ENCODE data around the gene PLEKHA3. TPM values are rescaled to one million over a fixed set of nuclear protein-coding genes. Genes with fewer than 3 reads are reported as not detected.

Gene PLEKHA3
- total and polyA plus RNA-seq, 9 of the 15 experiments (the other 6 are each of a cell fraction or from before 2014, with no cell fraction given): 2.3 to 23.4 (median 10.5) TPM

DNA sequence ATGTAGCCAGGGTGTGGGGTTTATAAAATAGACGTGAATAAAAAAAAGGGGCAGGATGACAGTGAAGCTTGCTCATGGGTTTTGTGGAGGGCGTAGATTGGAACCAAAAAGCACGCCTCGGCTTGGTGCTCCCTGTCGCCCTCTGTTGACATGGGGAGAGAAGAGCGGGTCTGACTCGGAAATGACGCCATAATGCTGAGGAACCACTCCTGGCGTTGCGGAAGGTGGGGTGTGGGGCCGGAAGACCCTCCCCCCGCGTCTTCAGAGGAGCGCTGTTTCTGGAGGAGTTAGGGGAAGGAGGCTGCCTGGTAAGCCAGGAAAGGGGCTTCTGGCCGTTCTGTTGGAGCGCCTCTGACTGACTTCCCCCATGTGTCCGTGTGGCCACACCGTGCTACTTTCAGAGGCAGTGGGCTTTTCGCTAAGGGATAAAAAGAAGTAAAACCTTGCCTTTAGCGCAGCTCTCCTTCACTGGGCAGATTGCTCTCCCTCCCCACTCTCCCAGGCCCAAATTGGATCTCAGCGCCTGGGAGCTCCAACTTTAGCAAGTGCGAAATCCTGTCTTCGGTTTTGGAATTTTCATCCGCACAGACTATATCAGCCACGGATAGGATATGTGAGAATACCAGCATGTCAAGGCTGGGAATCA, 42.8 kb downstream of the PLEKHA3 start (continued):
- TF ChIP-seq, protein P1, sequence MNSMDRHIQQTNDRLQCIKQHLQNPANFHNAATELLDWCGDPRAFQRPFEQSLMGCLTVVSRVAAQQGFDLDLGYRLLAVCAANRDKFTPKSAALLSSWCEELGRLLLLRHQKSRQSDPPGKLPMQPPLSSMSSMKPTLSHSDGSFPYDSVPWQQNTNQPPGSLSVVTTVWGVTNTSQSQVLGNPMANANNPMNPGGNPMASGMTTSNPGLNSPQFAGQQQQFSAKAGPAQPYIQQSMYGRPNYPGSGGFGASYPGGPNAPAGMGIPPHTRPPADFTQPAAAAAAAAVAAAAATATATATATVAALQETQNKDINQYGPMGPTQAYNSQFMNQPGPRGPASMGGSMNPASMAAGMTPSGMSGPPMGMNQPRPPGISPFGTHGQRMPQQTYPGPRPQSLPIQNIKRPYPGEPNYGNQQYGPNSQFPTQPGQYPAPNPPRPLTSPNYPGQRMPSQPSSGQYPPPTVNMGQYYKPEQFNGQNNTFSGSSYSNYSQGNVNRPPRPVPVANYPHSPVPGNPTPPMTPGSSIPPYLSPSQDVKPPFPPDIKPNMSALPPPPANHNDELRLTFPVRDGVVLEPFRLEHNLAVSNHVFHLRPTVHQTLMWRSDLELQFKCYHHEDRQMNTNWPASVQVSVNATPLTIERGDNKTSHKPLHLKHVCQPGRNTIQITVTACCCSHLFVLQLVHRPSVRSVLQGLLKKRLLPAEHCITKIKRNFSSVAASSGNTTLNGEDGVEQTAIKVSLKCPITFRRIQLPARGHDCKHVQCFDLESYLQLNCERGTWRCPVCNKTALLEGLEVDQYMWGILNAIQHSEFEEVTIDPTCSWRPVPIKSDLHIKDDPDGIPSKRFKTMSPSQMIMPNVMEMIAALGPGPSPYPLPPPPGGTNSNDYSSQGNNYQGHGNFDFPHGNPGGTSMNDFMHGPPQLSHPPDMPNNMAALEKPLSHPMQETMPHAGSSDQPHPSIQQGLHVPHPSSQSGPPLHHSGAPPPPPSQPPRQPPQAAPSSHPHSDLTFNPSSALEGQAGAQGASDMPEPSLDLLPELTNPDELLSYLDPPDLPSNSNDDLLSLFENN (IDR thresholded peaks at IDR 0.05; ENCODE audit: low read depth in 2 of 2, low read length in 2 of 2): no peak
- TF ChIP-seq PRMT5 (CRISPR knock-in tag; IDR thresholded peaks at IDR 0.05) (no peak), NCOA1 (IDR thresholded peaks at IDR 0.05; ENCODE audit: low read depth) (0 out of 2 replicates have a peak, but pooled peaks have one; percentile 42), PHF8 (IDR thresholded peaks at IDR 0.05; ENCODE audit: borderline replicate concordance, low read length) (peak; percentile 95), U2AF1 (optimal IDR thresholded peaks at IDR 0.05; ENCODE audit: low read depth, low read length) (no peak), SP2 (IDR thresholded peaks at IDR 0.05; ENCODE audit: extremely low read depth, low read depth, low read length, poor library complexity, severe bottlenecking) (peak; percentile 47), NUFIP1 (IDR thresholded peaks at IDR 0.05; ENCODE audit: partially characterized antibody) (peak; percentile 32), NR2C2 (CRISPR knock-in tag; IDR thresholded peaks at IDR 0.05) (no peak), NR2C2 (tag; IDR thresholded peaks at IDR 0.05) (peak; percentile 45; the same call in 1 of the 2 replicates), STAT5B (CRISPR knock-in tag; IDR thresholded peaks at IDR 0.05) (no peak), SIN3B (IDR thresholded peaks at IDR 0.05; ENCODE audit: low read depth) (peak; percentile 59; the same call in 1 of the 2 replicates), YY1 (IDR thresholded peaks at IDR 0.05; ENCODE audit: borderline replicate concordance in 1 of 3, control insufficient read depth in 1 of 3, extremely low read depth in 1 of 3, insufficient read depth in 3 of 3, insufficient read length in 1 of 3, insufficient replicate concordance in 2 of 3, low read depth in 1 of 3, low read length in 2 of 3) (peak in 2 of 3 experiments; percentile 24 to 38)
- TF ChIP-seq, protein P2, sequence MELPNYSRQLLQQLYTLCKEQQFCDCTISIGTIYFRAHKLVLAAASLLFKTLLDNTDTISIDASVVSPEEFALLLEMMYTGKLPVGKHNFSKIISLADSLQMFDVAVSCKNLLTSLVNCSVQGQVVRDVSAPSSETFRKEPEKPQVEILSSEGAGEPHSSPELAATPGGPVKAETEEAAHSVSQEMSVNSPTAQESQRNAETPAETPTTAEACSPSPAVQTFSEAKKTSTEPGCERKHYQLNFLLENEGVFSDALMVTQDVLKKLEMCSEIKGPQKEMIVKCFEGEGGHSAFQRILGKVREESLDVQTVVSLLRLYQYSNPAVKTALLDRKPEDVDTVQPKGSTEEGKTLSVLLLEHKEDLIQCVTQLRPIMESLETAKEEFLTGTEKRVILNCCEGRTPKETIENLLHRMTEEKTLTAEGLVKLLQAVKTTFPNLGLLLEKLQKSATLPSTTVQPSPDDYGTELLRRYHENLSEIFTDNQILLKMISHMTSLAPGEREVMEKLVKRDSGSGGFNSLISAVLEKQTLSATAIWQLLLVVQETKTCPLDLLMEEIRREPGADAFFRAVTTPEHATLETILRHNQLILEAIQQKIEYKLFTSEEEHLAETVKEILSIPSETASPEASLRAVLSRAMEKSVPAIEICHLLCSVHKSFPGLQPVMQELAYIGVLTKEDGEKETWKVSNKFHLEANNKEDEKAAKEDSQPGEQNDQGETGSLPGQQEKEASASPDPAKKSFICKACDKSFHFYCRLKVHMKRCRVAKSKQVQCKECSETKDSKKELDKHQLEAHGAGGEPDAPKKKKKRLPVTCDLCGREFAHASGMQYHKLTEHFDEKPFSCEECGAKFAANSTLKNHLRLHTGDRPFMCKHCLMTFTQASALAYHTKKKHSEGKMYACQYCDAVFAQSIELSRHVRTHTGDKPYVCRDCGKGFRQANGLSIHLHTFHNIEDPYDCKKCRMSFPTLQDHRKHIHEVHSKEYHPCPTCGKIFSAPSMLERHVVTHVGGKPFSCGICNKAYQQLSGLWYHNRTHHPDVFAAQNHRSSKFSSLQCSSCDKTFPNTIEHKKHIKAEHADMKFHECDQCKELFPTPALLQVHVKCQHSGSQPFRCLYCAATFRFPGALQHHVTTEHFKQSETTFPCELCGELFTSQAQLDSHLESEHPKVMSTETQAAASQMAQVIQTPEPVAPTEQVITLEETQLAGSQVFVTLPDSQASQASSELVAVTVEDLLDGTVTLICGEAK (IDR thresholded peaks at IDR 0.05): peak; percentile 95
- TF ChIP-seq, protein P2 (CRISPR knock-in tag; IDR thresholded peaks at IDR 0.05): 0 out of 2 replicates have a peak, but pooled peaks have one; percentile 25
